Urinary bladder (tissue), 4 donors: ENCODE data around the gene PLEKHG4. TPM values are rescaled to one million over a fixed set of nuclear protein-coding genes. Genes with fewer than 3 reads are reported as not detected.

Source experiments
- DNase-seq: peaks from one replicate; pipeline ENCODE4 v3.0.0-alpha.2; 2015; ENCODE audit errors: extremely low spot score
- H3K27ac ChIP-seq: one replicate; pipeline ENCODE4 v1.5.1; 2013; ENCODE audit warnings: low read depth, mild to moderate bottlenecking, moderate library complexity
- H3K36me3 ChIP-seq: one replicate; pipeline ENCODE4 v1.6.1; 2013; ENCODE audit warnings: mild to moderate bottlenecking, moderate library complexity; ENCODE audit not compliant: insufficient read depth
- H3K4me1 ChIP-seq: one replicate; pipeline ENCODE4 v1.6.1; 2013; ENCODE audit warnings: mild to moderate bottlenecking, moderate library complexity; ENCODE audit not compliant: insufficient read depth
- H3K4me3 ChIP-seq: one replicate; pipeline ENCODE4 v1.5.1; 2013; ENCODE audit warnings: low read depth, low read length
- WGBS: extraction: QIAGEN DNeasy Blood & Tissue Kit; methylation state at CpG from one replicate; pipeline ENCODE4 v1.1.7; 2013; 5-methylcytosine and 5-hydroxymethylcytosine counted together
- polyA plus RNA-seq: library from polyadenylated mRNA; stranded (reverse); fragments of 200-250 nt; gene quantifications from one replicate; pipeline ENCODE4 v1.2.3, GENCODE V29; 2013
- total RNA-seq: library from RNA; depleted of rRNA; stranded (reverse); fragments of >200 nt; gene quantifications from one replicate; pipeline ENCODE4 v1.2.3, GENCODE V29; 2014
- donor health status: healthy with polysubstance abuse.
- donor health status: healthy.

The PLEKHG4 gene
- total and polyA plus RNA-seq, 2 donors = 5.8 to 12.8 TPM

GRCh38 chr16:67241008-67241900, 38.1 kb upstream of the PLEKHG4 start:
- 69% methylated on average over 10 of the region's 10 CpGs for WGBS
- Histone ChIP-seq H3K4me3 (no peak overlapping the region), H3K27ac (peak overlapping the region; percentile 44), H3K4me1 (no peaks in the 10 kb centered on the region), H3K36me3 (no peaks in the 10 kb centered on the region)
- no peak for DNase-seq

GRCh38 chr16:67242138-67242730, 37.1 kb upstream of the PLEKHG4 start:
- Histone ChIP-seq H3K4me1 (no peaks in the 10 kb centered on the region), H3K4me3 (no peak overlapping the region), H3K27ac (no peak overlapping the region), H3K36me3 (no peaks in the 10 kb centered on the region)
- 62% methylated on average over 4 of the region's 4 CpGs for WGBS
- DNase-seq = no peak

- Histone ChIP-seq H3K27ac (no peak overlapping the region), H3K36me3 (no peaks in the 10 kb centered on the region), H3K4me1 (no peaks in the 10 kb centered on the region), H3K4me3 (no peak overlapping the region)
- WGBS = 82% methylated on average over 4 of the region's 4 CpGs
- no peak for DNase-seq
These were observed 35.9 kb upstream of the PLEKHG4 start for GRCh38 chr16:67243481-67243880.

- 33% methylated on average over 5 of the region's 5 CpGs for WGBS
- Histone ChIP-seq H3K36me3 (no peaks in the 10 kb centered on the region), H3K27ac (no peak overlapping the region), H3K4me3 (no peak overlapping the region), H3K4me1 (no peaks in the 10 kb centered on the region)
- DNase-seq = no peak
These were observed 34.7 kb upstream of the PLEKHG4 start for GRCh38 chr16:67244387-67245185.

- Histone ChIP-seq H3K36me3 (no peaks in the 10 kb centered on the region), H3K4me3 (no peak overlapping the region), H3K27ac (no peak overlapping the region), H3K4me1 (no peaks in the 10 kb centered on the region)
- DNase-seq = no peak
- WGBS = 69% methylated on average over 4 of the region's 4 CpGs
These were observed 34.1 kb upstream of the PLEKHG4 start for GRCh38 chr16:67245186-67245585.

- Histone ChIP-seq H3K27ac (peak overlapping the region; percentile 66), H3K36me3 (no peaks in the 10 kb centered on the region), H3K4me3 (peak overlapping the region; percentile 69), H3K4me1 (no peaks in the 10 kb centered on the region)
- WGBS = 12% methylated on average over 8 of the region's 8 CpGs
- DNase-seq = no peak
These were observed 33.7 kb upstream of the PLEKHG4 start for GRCh38 chr16:67245674-67246080.

GRCh38 chr16:67246081-67246755, 33.1 kb upstream of the PLEKHG4 start:
- Histone ChIP-seq H3K4me1 (no peaks in the 10 kb centered on the region), H3K36me3 (no peaks in the 10 kb centered on the region), H3K27ac (peak overlapping the region; percentile 66), H3K4me3 (peak overlapping the region; percentile 69)
- WGBS = under 1% methylated on average over 48 of the region's 48 CpGs
- no peak for DNase-seq

GRCh38 chr16:67246756-67247191, 32.6 kb upstream of the PLEKHG4 start:
- DNase-seq = no peak
- WGBS = under 1% methylated on average over 26 of the region's 26 CpGs
- Histone ChIP-seq H3K36me3 (no peaks in the 10 kb centered on the region), H3K4me3 (peak overlapping the region; percentile 69), H3K27ac (peak overlapping the region; percentile 60), H3K4me1 (no peaks in the 10 kb centered on the region)

- Histone ChIP-seq H3K4me3 (peak within 1 kb of the TSS; percentile 69), H3K27ac (peak within 1 kb of the TSS; percentile 66), H3K36me3 (no peaks in the 10 kb centered on the region), H3K4me1 (no peaks in the 10 kb centered on the region)
- peak; percentile 76 for DNase-seq
- under 1% methylated on average over 60 of the region's 60 CpGs for WGBS
These were observed 31.9 kb upstream of the PLEKHG4 start, which contains the start of gene FHOD1 for GRCh38 chr16:67247192-67248072. Gene FHOD1 (minus strand): TSS chr16:67247481. CDS start chr16:67247410, 71 bp downstream.

GRCh38 chr16:67248073-67248400, 31.3 kb upstream of the PLEKHG4 start:
- DNase-seq = no peak
- peak overlapping the region; percentile 48 for H3K4me3 ChIP-seq
- no peak overlapping the region for H3K27ac ChIP-seq
- H3K36me3 ChIP-seq = no peaks in the 10 kb centered on the region
- H3K4me1 ChIP-seq = no peaks in the 10 kb centered on the region
- 4% methylated on average over 7 of the region's 7 CpGs for WGBS

GRCh38 chr16:67248401-67249177, 30.7 kb upstream of the PLEKHG4 start, which contains the start of gene SLC9A5:
Gene SLC9A5 (plus strand): TSS chr16:67248979. CDS start chr16:67249015, 36 bp downstream.
- Histone ChIP-seq H3K4me1 (no peaks in the 10 kb centered on the region), H3K4me3 (peak within 1 kb of the TSS; percentile 48), H3K27ac (no peak within 1 kb of the TSS), H3K36me3 (no peaks in the 10 kb centered on the region)
- no peak for DNase-seq
- WGBS = under 1% methylated on average over 75 of the region's 75 CpGs
